ENCODE results near the gene CHN1.

- no peak for TF ChIP-seq CTCF (IDR thresholded peaks at IDR 0.05)
- TF ChIP-seq EZH2phosphoT487 (IDR thresholded peaks at IDR 0.05), result no peak
- no peak for TF ChIP-seq EZH2 (IDR thresholded peaks at IDR 0.05)
These were observed 10.8 kb downstream of the CHN1 start for GRCh38 chr2:174994381-174994780.

All from neural progenitor cell (in vitro differentiated cells).